ENCODE results near the gene GLRX5. TPM values are rescaled to one million over a fixed set of nuclear protein-coding genes. Genes with fewer than 3 reads are reported as not detected.
A peak's percentile ranks its signal among the peaks of the same experiment; 100 is the strongest.

The GLRX5 gene
- total RNA-seq, 1 donor from 2014 or later, result 85.0 TPM

GRCh38 chr14:95488376-95489213, 46.3 kb upstream of the GLRX5 start:
- Histone ChIP-seq H3K9me3 (replicated peaks) (no peaks in the 10 kb centered on the region), H3K4me1 (peaks cover 62% of the 10 kb centered on the region), H3K36me3 (no peaks in the 10 kb centered on the region), H3K27me3 (ENCODE audit: low read depth) (no peaks in the 10 kb centered on the region), H3K4me3 (no peak overlapping the region), H3K27ac (replicated peaks) (peak overlapping the region; percentile 72)
- intact Hi-C loops (cut with micrococcal nuclease), result no loop called here
- TF ChIP-seq CTCF (IDR thresholded peaks at IDR 0.05; ENCODE audit: borderline replicate concordance), result no peak
- peak; percentile 52 for DNase-seq

GRCh38 chr14:95489214-95490137, 45.4 kb upstream of the GLRX5 start:
- no peak for TF ChIP-seq CTCF (IDR thresholded peaks at IDR 0.05; ENCODE audit: borderline replicate concordance)
- intact Hi-C loops (cut with micrococcal nuclease), result no loop called here
- no peaks in the 10 kb centered on the region for H3K27me3 ChIP-seq (ENCODE audit: low read depth)
- no peaks in the 10 kb centered on the region for H3K9me3 ChIP-seq (replicated peaks)
- H3K4me1 ChIP-seq, result peaks cover 54% of the 10 kb centered on the region
- H3K4me3 ChIP-seq, result no peak overlapping the region
- peak overlapping the region; percentile 72 for H3K27ac ChIP-seq (replicated peaks)
- no peaks in the 10 kb centered on the region for H3K36me3 ChIP-seq
- no peak for DNase-seq

GRCh38 chr14:95490138-95490509, 44.7 kb upstream of the GLRX5 start:
- H3K27ac ChIP-seq (replicated peaks), result peak overlapping the region; percentile 72
- peaks cover 56% of the 10 kb centered on the region for H3K4me1 ChIP-seq
- no peaks in the 10 kb centered on the region for H3K9me3 ChIP-seq (replicated peaks)
- DNase-seq, result no peak
- no peak for TF ChIP-seq CTCF (IDR thresholded peaks at IDR 0.05; ENCODE audit: borderline replicate concordance)
- no peaks in the 10 kb centered on the region for H3K36me3 ChIP-seq
- H3K4me3 ChIP-seq, result no peak overlapping the region
- intact Hi-C loops (cut with micrococcal nuclease), result no loop called here
- no peaks in the 10 kb centered on the region for H3K27me3 ChIP-seq (ENCODE audit: low read depth)

GRCh38 chr14:95490727-95491451, 44.0 kb upstream of the GLRX5 start:
- no peaks in the 10 kb centered on the region for H3K27me3 ChIP-seq (ENCODE audit: low read depth)
- no peak overlapping the region for H3K4me3 ChIP-seq
- peak overlapping the region; percentile 72 for H3K27ac ChIP-seq (replicated peaks)
- peaks cover 56% of the 10 kb centered on the region for H3K4me1 ChIP-seq
- DNase-seq, result peak; percentile 61
- no peaks in the 10 kb centered on the region for H3K36me3 ChIP-seq
- H3K9me3 ChIP-seq (replicated peaks), result no peaks in the 10 kb centered on the region
- no peak for TF ChIP-seq CTCF (IDR thresholded peaks at IDR 0.05; ENCODE audit: borderline replicate concordance)
- intact Hi-C loops (cut with micrococcal nuclease), result no loop called here

- Histone ChIP-seq H3K27ac (replicated peaks) (peak overlapping the region; percentile 72), H3K4me1 (peaks cover 62% of the 10 kb centered on the region)
- intact Hi-C loops (cut with micrococcal nuclease), result no loop called here
Observed at GRCh38 chr14:95491936-95492608, 42.8 kb upstream of the GLRX5 start.

More at GRCh38 chr14:95491936-95492608, 42.8 kb upstream of the GLRX5 start:
- no peak overlapping the region for H3K4me3 ChIP-seq
- no peaks in the 10 kb centered on the region for H3K36me3 ChIP-seq
- no peak for DNase-seq
- no peaks in the 10 kb centered on the region for H3K9me3 ChIP-seq (replicated peaks)
- TF ChIP-seq CTCF (IDR thresholded peaks at IDR 0.05; ENCODE audit: borderline replicate concordance), result no peak
- no peaks in the 10 kb centered on the region for H3K27me3 ChIP-seq (ENCODE audit: low read depth)

Measured in left ventricle myocardium inferior (tissue), 1 donor.